Sigmoid colon (tissue), 3 donors: ENCODE data around the gene TMEM179.

ENCODE experiments used
- CTCF ChIP-seq, 4 experiments: fragments of 450-650 bp in 3 of 4; fragments of 200-600 bp in 1 of 4; IDR thresholded peaks; one replicate each; pipeline ENCODE4 v1.5.1; 2016 to 2019; ENCODE audit warnings: antibody characterized with exemption in 4 of 4, mild to moderate bottlenecking in 3 of 4, moderate library complexity in 2 of 4
- POLR2A ChIP-seq, 2 donors: fragments of 450-650 bp; IDR thresholded peaks; one replicate each; pipeline ENCODE4 v1.6.1; 2016; ENCODE audit warnings: antibody characterized with exemption in 2 of 2, mild to moderate bottlenecking in 2 of 2, moderate library complexity in 2 of 2

GRCh38 chr14:104595911-104596450 lies 8.6 kb downstream of the TMEM179 start:
- no peak for TF ChIP-seq CTCF (IDR thresholded peaks at IDR 0.05)
- TF ChIP-seq POLR2A (IDR thresholded peaks at IDR 0.05): no peak
